ENCODE results near the gene TNFRSF21.
"Not testable (repeated sequence)": the region's sequence is repeated elsewhere in the genome, so short reads cannot be mapped to it uniquely, and the experiment has no call there.

The TNFRSF21 gene

GRCh38 chr6:47286301-47286700, 23.4 kb downstream of the TNFRSF21 start:
- DNase-seq: no peak

- DNase-seq: no peak
Measured at GRCh38 chr6:47283993-47284392, 25.7 kb downstream of the TNFRSF21 start.

GRCh38 chr6:47278545-47278944, 31.2 kb downstream of the TNFRSF21 start:
- no peak for DNase-seq

- no peak for DNase-seq
Measured at GRCh38 chr6:47277702-47278101, 32.0 kb downstream of the TNFRSF21 start.

- DNase-seq: no peak
Measured at GRCh38 chr6:47276377-47276776, 33.3 kb downstream of the TNFRSF21 start.

GRCh38 chr6:47275640-47276039, 34.1 kb downstream of the TNFRSF21 start:
- no peak for DNase-seq

- not testable (repeated sequence) for DNase-seq
Measured at GRCh38 chr6:47275132-47275531, 34.6 kb downstream of the TNFRSF21 start.

GRCh38 chr6:47268572-47269187, 41.0 kb downstream of the TNFRSF21 start:
- no peak for DNase-seq

GRCh38 chr6:47267301-47267700, 42.4 kb downstream of the TNFRSF21 start:
- no peak for DNase-seq

GRCh38 chr6:47265971-47266370, 43.7 kb downstream of the TNFRSF21 start:
- DNase-seq: no peak

- DNase-seq: no peak
Measured at GRCh38 chr6:47264775-47265184, 44.9 kb downstream of the TNFRSF21 start.

GRCh38 chr6:47263268-47263667, 46.4 kb downstream of the TNFRSF21 start:
- DNase-seq: no peak

- no peak for DNase-seq
Measured at GRCh38 chr6:47262231-47262630, 47.5 kb downstream of the TNFRSF21 start.

GRCh38 chr6:47261191-47261590, 48.5 kb downstream of the TNFRSF21 start:
- no peak for DNase-seq

- no peak for DNase-seq
Measured at GRCh38 chr6:47260021-47260420, 49.7 kb downstream of the TNFRSF21 start.

GRCh38 chr6:47258724-47259347, 50.9 kb downstream of the TNFRSF21 start:
- DNase-seq: peak in 1 of 3 experiments; percentile 45

- DNase-seq: no peak
Measured at GRCh38 chr6:47256981-47257730, 52.5 kb downstream of the TNFRSF21 start.

GRCh38 chr6:47256361-47256760, 53.3 kb downstream of the TNFRSF21 start:
- no peak for DNase-seq

- DNase-seq: no peak
Measured at GRCh38 chr6:47254906-47255305, 54.8 kb downstream of the TNFRSF21 start.

GRCh38 chr6:47254051-47254450, 55.7 kb downstream of the TNFRSF21 start:
- DNase-seq: no peak

- no peak for DNase-seq
Measured at GRCh38 chr6:47253136-47253535, 56.6 kb downstream of the TNFRSF21 start.

- no peak for DNase-seq
Measured at GRCh38 chr6:47252633-47253032, 57.1 kb downstream of the TNFRSF21 start.

- no peak for DNase-seq
Measured at GRCh38 chr6:47251396-47251795, 58.3 kb downstream of the TNFRSF21 start.

- DNase-seq: no peak
Measured at GRCh38 chr6:47250302-47250701, 59.4 kb downstream of the TNFRSF21 start.

All from NCI-H1417 (cell line).